ENCODE data around the gene MARK1. TPM values are rescaled to one million over a fixed set of nuclear protein-coding genes. Genes with fewer than 3 reads are reported as not detected.
A peak's percentile ranks its signal among the peaks of the same experiment; 100 is the strongest.

MARK1 gene
- total RNA-seq, 1 donor from 2014 or later = 2.4 TPM

DNA sequence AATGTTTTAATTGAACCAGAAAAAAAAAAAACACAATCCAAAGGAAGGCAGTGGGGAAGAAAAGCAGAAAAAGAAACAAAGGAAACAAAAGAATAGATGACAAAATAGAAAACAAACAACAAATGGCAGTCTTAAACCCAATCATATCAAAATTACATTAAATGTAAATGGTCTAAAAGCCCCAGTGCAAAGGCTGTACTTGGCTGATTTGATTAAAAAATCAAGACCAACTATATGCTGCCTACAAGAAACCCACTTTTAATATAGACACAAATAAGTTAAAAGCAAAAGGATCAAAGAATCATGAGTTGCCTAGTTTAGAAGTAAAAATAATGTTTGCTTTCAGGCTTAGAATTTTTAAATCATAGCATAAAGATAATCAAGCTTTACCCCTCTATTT, 142.4 kb downstream of the MARK1 start:
- no peaks in the 10 kb centered on the region for H3K27me3 ChIP-seq (ENCODE audit: low read depth)
- no peaks in the 10 kb centered on the region for H3K4me1 ChIP-seq
- DNase-seq (no peak), ATAC-seq (no peak)
- no peak for TF ChIP-seq CTCF (IDR thresholded peaks at IDR 0.05)
- H3K4me3 ChIP-seq = no peak overlapping the region
- H3K27ac ChIP-seq = no peak overlapping the region
- intact Hi-C loops (cut with DNase I) = no loop called here
- no peaks in the 10 kb centered on the region for H3K9me3 ChIP-seq
- no peaks in the 10 kb centered on the region for H3K36me3 ChIP-seq

DNA sequence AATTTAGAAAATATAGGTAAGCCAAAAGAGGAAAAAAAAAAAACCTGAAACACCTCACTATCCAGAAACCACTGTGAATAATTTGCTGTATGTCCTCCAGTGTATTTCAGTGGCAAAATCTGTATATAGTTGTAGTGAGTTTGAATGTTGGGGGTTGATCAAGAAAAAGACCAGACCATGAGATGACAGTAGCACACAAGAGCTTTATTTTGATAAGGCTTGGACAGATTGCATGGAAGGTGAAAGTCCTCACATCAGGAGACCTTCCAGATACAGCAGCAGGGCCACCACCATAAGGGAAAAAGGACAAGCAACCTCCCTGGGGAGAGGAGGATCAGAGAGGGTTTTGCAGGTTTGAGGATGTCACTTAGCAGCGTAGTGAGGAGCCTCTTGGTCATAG, 146.0 kb downstream of the MARK1 start:
- Histone ChIP-seq H3K4me3 (no peak overlapping the region), H3K4me1 (no peaks in the 10 kb centered on the region), H3K27me3 (ENCODE audit: low read depth) (no peaks in the 10 kb centered on the region), H3K9me3 (no peaks in the 10 kb centered on the region), H3K36me3 (no peaks in the 10 kb centered on the region), H3K27ac (no peak overlapping the region)
- no peak for DNase-seq
- intact Hi-C loops (cut with DNase I) = no loop called here
- TF ChIP-seq CTCF (IDR thresholded peaks at IDR 0.05) = no peak
- no peak for ATAC-seq

GRCh38 chr1:220677251-220677650, 149.3 kb downstream of the MARK1 start:
- no peaks in the 10 kb centered on the region for H3K9me3 ChIP-seq
- TF ChIP-seq CTCF (IDR thresholded peaks at IDR 0.05) = no peak
- DNase-seq = no peak

DNA sequence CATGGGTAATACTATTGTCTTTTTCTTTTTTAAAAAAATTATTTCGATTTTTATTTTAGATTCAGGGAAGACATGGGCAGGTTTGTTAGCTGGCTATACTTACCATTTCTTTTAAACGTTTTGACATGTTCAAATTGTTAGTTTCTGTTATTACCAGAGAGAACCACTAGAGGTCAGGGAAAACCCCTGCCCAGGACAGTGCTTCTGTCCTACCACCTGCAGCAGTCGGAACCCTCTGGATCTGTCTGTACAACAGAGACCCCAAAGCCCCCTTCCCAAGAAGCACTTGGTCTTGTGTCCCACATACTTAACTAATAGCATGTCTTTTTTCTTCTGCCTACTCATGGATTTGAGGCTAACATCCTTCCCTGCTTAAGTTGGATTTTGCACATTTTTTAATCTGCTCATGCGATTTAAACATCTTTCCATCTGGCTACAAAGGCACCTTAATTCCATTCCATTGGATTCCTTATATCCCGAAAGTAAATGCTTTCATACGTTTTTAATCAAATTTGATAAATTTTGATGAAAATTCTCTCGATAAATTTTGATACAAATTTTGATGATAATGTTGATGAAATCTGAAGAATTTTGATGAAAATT, 152.2 kb downstream of the MARK1 start:
- intact Hi-C loops (cut with DNase I) = loop anchor here (5.0 kb wide), 1 partner anchor 97 kb away; no protein-coding TSS in a partner anchor
- Histone ChIP-seq H3K4me3 (no peak overlapping the region), H3K27me3 (ENCODE audit: low read depth) (no peaks in the 10 kb centered on the region), H3K36me3 (no peaks in the 10 kb centered on the region), H3K9me3 (no peaks in the 10 kb centered on the region), H3K27ac (no peak overlapping the region), H3K4me1 (peaks cover 9% of the 10 kb centered on the region)
- DNase-seq = no peak
- peak; percentile 69 for TF ChIP-seq CTCF (IDR thresholded peaks at IDR 0.05)
- ATAC-seq = peak; percentile 76 to 86

More at GRCh38 chr1:220677251-220677650, 149.3 kb downstream of the MARK1 start:
- H3K4me1 ChIP-seq = peaks cover 9% of the 10 kb centered on the region
- no peak for ATAC-seq
- no peak overlapping the region for H3K27ac ChIP-seq
- H3K27me3 ChIP-seq (ENCODE audit: low read depth) = no peaks in the 10 kb centered on the region
- intact Hi-C loops (cut with DNase I) = no loop called here
- H3K4me3 ChIP-seq = no peak overlapping the region
- no peaks in the 10 kb centered on the region for H3K36me3 ChIP-seq

GRCh38 chr1:220681220-220681880, 153.4 kb downstream of the MARK1 start:
- Histone ChIP-seq H3K27me3 (ENCODE audit: low read depth) (no peaks in the 10 kb centered on the region), H3K36me3 (no peaks in the 10 kb centered on the region), H3K4me1 (peaks cover 9% of the 10 kb centered on the region), H3K4me3 (peak overlapping the region; percentile 10), H3K27ac (no peak overlapping the region), H3K9me3 (no peaks in the 10 kb centered on the region)
- DNase-seq (no peak), ATAC-seq (no peak)
- TF ChIP-seq CTCF (IDR thresholded peaks at IDR 0.05) = no peak
- intact Hi-C loops (cut with DNase I) = loop anchor here (5.0 kb wide), 1 partner anchor 96 kb away; no protein-coding TSS in a partner anchor
